GM23248 (cell line): ENCODE measurements around the gene DDIAS. TPM values are rescaled to one million over a fixed set of nuclear protein-coding genes. Genes with fewer than 3 reads are reported as not detected.

Experiments
- DNase-seq: peaks from one replicate; pipeline ENCODE4 v3.0.0-alpha.2; 2015
- H2AFZ ChIP-seq: fragments of 200-600 bp; sonication (generic); 2 replicates; pipeline ENCODE4 v1.6.1; 2016; ENCODE audit warnings: antibody characterized with exemption
- H3F3A ChIP-seq: fragments of 200-600 bp; sonication (generic); 2 replicates; pipeline ENCODE4 v1.6.1; 2016; ENCODE audit warnings: mild to moderate bottlenecking, antibody characterized with exemption, mixed run types; ENCODE audit not compliant: insufficient read depth
- H3K27ac ChIP-seq: fragments of 200-600 bp; sonication (generic); 2 replicates; pipeline ENCODE4 v1.5.1; 2016; ENCODE audit warnings: mild to moderate bottlenecking
- H3K27me3 ChIP-seq: fragments of 200-600 bp; sonication (generic); replicated peaks from 2 replicates; pipeline ENCODE4 v1.6.1; 2016; ENCODE audit warnings: mild to moderate bottlenecking; ENCODE audit not compliant: insufficient read depth
- H3K36me3 ChIP-seq: fragments of 200-600 bp; sonication (generic); 2 replicates; pipeline ENCODE4 v1.6.1; 2016; ENCODE audit warnings: low read depth, mild to moderate bottlenecking
- H3K4me1 ChIP-seq: fragments of 200-600 bp; sonication (generic); 2 replicates; pipeline ENCODE4 v1.6.1; 2016; ENCODE audit warnings: mild to moderate bottlenecking; ENCODE audit not compliant: insufficient read depth
- H3K4me2 ChIP-seq: fragments of 200-600 bp; sonication (generic); one replicate; pipeline ENCODE4 v1.6.1; 2016; ENCODE audit warnings: mild to moderate bottlenecking; ENCODE audit not compliant: unreplicated experiment
- H3K4me3 ChIP-seq: fragments of 200-600 bp; sonication (generic); 2 replicates; pipeline ENCODE4 v1.5.1; 2016; ENCODE audit warnings: mild to moderate bottlenecking
- H3K79me2 ChIP-seq: fragments of 200-600 bp; sonication (generic); 2 replicates; pipeline ENCODE4 v1.6.1; 2016; ENCODE audit warnings: mild to moderate bottlenecking; ENCODE audit not compliant: insufficient read depth
- H3K9ac ChIP-seq: fragments of 200-600 bp; sonication (generic); 2 replicates; pipeline ENCODE4 v1.6.1; 2016; ENCODE audit warnings: mild to moderate bottlenecking
- H3K9me2 ChIP-seq: fragments of 200-600 bp; sonication (generic); 2 replicates; pipeline ENCODE4 v1.6.1; 2016; ENCODE audit warnings: mixed run types, mild to moderate bottlenecking, moderate library complexity; ENCODE audit not compliant: insufficient read depth
- H3K9me3 ChIP-seq: fragments of 200-600 bp; sonication (generic); one replicate; pipeline ENCODE4 v1.6.1; 2017; ENCODE audit warnings: low read depth
- H4K20me1 ChIP-seq: fragments of 200-600 bp; sonication (generic); 2 replicates; pipeline ENCODE4 v1.6.0; 2016; ENCODE audit not compliant: insufficient read depth
- EZH2 ChIP-seq: fragments of 200-600 bp; sonication (generic); IDR thresholded peaks from 2 replicates; pipeline ENCODE4 v1.6.1; 2018; ENCODE audit warnings: antibody characterized with exemption, mild to moderate bottlenecking; ENCODE audit not compliant: insufficient read depth, poor library complexity, severe bottlenecking
- EZH2phosphoT487 ChIP-seq: fragments of 200-600 bp; sonication (generic); IDR thresholded peaks from 2 replicates; pipeline ENCODE4 v1.6.1; 2018; ENCODE audit warnings: antibody characterized with exemption, moderate library complexity, mild to moderate bottlenecking, low read depth; ENCODE audit not compliant: insufficient read depth
- WGBS, 2 experiments: methylation state at CpG; one replicate each; pipeline ENCODE4 v1.1.6; 2015 to 2017; ENCODE audit warnings: low lambda C conversion rate in 2 of 2, low coverage in 1 of 2; ENCODE audit errors: missing lambda C conversion rate in 2 of 2; 5-methylcytosine and 5-hydroxymethylcytosine counted together
- in situ Hi-C: fragments of 300-500 bp; cut with MboI; formaldehyde crosslinking; loops from 2 replicates; pipeline ENCODE4 v1.15.0; 2020
- polyA plus RNA-seq: library from polyadenylated mRNA; unstranded; fragments of >200 nt; fragmentation: Nextera tagmentation; extraction: Ambion mirVana; gene quantifications from 2 replicates; pipeline ENCODE4 v1.2.1, GENCODE V29; 2016
- total RNA-seq: library from RNA; depleted of rRNA; stranded (reverse); fragments of >200 nt; shearing (Covaris generic); gene quantifications from 2 replicates; pipeline ENCODE4 v1.2.3, GENCODE V29; 2014

The DDIAS gene
- total and polyA plus RNA-seq, 2 experiments from 2014 or later = 5.0 to 5.4 TPM

- WGBS, 2 experiments = 80 to 85% methylated on average over 5 to 6 of the region's 6 CpGs
- Histone ChIP-seq H3K9me3 (no peaks in the 10 kb centered on the region), H3K4me3 (no peak overlapping the region), H3K27me3 (no peaks in the 10 kb centered on the region), H3K9ac (no peak overlapping the region), H3F3A (no peaks in the 10 kb centered on the region), H3K4me2 (no peak overlapping the region), H3K4me1 (no peaks in the 10 kb centered on the region), H3K36me3 (no peaks in the 10 kb centered on the region), H2AFZ (no peak overlapping the region), H4K20me1 (no peaks in the 10 kb centered on the region), H3K27ac (no peak overlapping the region), H3K9me2 (no peaks in the 10 kb centered on the region), H3K79me2 (0 out of 2 replicates have a peak, but pooled peaks cover 9% of the 10 kb centered on the region)
- no peak for DNase-seq
- in situ Hi-C loops = no loop called here
- no peak for TF ChIP-seq EZH2
Observed at GRCh38 chr11:82889133-82890001, 12.2 kb upstream of the DDIAS start.

- H3K27ac ChIP-seq = no peak overlapping the region
- H3K9ac ChIP-seq = no peak overlapping the region
- H3K79me2 ChIP-seq = 0 out of 2 replicates have a peak, but pooled peaks cover 6% of the 10 kb centered on the region
- no peaks in the 10 kb centered on the region for H3K9me2 ChIP-seq
- TF ChIP-seq EZH2 (no peak), EZH2phosphoT487 (no peak)
- no peak overlapping the region for H3K4me3 ChIP-seq
- no peaks in the 10 kb centered on the region for H3K36me3 ChIP-seq
- H3F3A ChIP-seq = no peaks in the 10 kb centered on the region
- WGBS, 2 experiments = 93 to 96% methylated on average over 1 of the region's 1 CpG
- in situ Hi-C loops = no loop called here
- H3K4me1 ChIP-seq = no peaks in the 10 kb centered on the region
- H3K27me3 ChIP-seq = no peaks in the 10 kb centered on the region
- no peaks in the 10 kb centered on the region for H4K20me1 ChIP-seq
- no peak overlapping the region for H2AFZ ChIP-seq
- DNase-seq = no peak
- no peak overlapping the region for H3K4me2 ChIP-seq
- no peaks in the 10 kb centered on the region for H3K9me3 ChIP-seq
Observed at GRCh38 chr11:82890002-82890341, 11.6 kb upstream of the DDIAS start.

DNA sequence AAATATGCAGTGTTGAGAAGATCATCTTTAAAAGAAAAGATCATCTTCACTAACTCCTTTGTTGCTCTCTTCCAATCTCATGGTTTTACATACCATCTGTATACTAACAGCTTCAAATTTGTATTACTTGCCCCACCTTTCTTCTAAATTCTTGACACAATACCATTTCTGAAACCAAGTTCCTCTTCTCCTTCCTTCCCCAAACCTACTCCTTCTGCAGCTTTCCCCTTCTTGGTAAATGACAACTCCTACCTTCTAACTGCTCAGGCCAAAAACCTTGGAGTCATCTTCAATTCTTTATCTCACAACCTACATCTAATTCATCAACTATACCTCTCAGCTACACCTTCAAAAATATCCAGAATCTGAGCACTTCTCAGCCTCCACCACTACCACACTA lies 10.6 kb upstream of the DDIAS start:
- in situ Hi-C loops = no loop called here
- Histone ChIP-seq H4K20me1 (no peaks in the 10 kb centered on the region), H2AFZ (no peak overlapping the region), H3K36me3 (no peaks in the 10 kb centered on the region), H3K27me3 (no peaks in the 10 kb centered on the region), H3K9me2 (no peaks in the 10 kb centered on the region), H3K27ac (no peak overlapping the region), H3K4me3 (no peak overlapping the region), H3F3A (no peaks in the 10 kb centered on the region), H3K9me3 (no peaks in the 10 kb centered on the region), H3K4me2 (no peak overlapping the region), H3K4me1 (no peaks in the 10 kb centered on the region), H3K9ac (no peak overlapping the region), H3K79me2 (0 out of 2 replicates have a peak, but pooled peaks cover 6% of the 10 kb centered on the region)
- no peak for DNase-seq
- TF ChIP-seq EZH2phosphoT487 (no peak), EZH2 (no peak)

GRCh38 chr11:82892611-82893169 lies 8.8 kb upstream of the DDIAS start:
- Histone ChIP-seq H2AFZ (no peak overlapping the region), H3K4me2 (no peak overlapping the region), H3K36me3 (no peaks in the 10 kb centered on the region), H3K27me3 (no peaks in the 10 kb centered on the region), H3K9me2 (no peaks in the 10 kb centered on the region), H4K20me1 (no peaks in the 10 kb centered on the region), H3K27ac (no peak overlapping the region), H3K9ac (no peak overlapping the region), H3K79me2 (peaks cover 10% of the 10 kb centered on the region; the same call in 1 of the 2 replicates), H3F3A (no peaks in the 10 kb centered on the region), H3K9me3 (no peaks in the 10 kb centered on the region), H3K4me1 (no peaks in the 10 kb centered on the region), H3K4me3 (no peak overlapping the region)
- TF ChIP-seq EZH2 (no peak), EZH2phosphoT487 (no peak)
- 93% methylated on average over 2 of the region's 2 CpGs for WGBS, 2 experiments
- DNase-seq = no peak
- in situ Hi-C loops = no loop called here
